ENCODE measurements around the gene HMG20B.

DNA sequence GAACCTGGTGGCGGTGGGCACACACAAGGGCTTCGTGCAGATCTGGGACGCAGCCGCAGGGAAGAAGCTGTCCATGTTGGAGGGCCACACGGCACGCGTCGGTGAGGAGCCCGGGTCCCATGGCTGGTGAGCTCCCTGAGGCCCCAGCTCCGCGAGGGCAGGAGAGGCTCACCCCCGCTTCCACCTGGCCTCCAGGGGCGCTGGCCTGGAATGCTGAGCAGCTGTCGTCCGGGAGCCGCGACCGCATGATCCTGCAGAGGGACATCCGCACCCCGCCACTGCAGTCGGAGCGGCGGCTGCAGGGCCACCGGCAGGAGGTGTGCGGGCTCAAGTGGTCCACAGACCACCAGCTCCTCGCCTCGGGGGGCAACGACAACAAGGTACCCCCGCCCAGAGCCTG, 41.0 kb upstream of the HMG20B start:
- no peak for TF ChIP-seq GATA2 (IDR thresholded peaks at IDR 0.05; ENCODE audit: low read depth, low read length)
- TF ChIP-seq GATA3 (IDR thresholded peaks at IDR 0.05; ENCODE audit: low read depth, low read length): no peak

Measured in SH-SY5Y (cell line).